Inflammatory macrophage treated with lipopolysaccharide for 4 hours (primary cell): ENCODE measurements around the gene L1CAM.

Source experiments
- DNase-seq: peaks from one replicate; pipeline ENCODE4 v3.0.0-alpha.2; 2020

Gene L1CAM

DNA sequence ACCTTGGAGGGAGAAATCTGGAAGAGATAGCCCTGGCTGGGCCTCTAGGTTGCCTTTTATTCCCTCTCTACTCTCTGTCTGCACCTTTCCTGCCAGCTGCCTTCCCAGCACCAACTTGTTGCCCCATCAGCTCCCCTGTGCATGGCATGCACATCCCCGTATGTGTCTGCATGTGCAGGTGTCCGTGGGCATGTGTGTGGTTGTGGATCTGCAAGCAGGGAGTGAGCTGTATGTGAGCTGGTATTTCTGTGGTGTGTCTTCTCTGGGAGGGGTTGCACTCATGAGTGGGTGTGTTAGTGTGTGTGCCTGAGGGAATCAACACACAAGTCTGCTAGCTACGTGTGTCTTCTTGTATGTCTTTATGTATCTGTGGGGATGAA is 9.9 kb downstream of the L1CAM start:
- no peak for DNase-seq

DNA sequence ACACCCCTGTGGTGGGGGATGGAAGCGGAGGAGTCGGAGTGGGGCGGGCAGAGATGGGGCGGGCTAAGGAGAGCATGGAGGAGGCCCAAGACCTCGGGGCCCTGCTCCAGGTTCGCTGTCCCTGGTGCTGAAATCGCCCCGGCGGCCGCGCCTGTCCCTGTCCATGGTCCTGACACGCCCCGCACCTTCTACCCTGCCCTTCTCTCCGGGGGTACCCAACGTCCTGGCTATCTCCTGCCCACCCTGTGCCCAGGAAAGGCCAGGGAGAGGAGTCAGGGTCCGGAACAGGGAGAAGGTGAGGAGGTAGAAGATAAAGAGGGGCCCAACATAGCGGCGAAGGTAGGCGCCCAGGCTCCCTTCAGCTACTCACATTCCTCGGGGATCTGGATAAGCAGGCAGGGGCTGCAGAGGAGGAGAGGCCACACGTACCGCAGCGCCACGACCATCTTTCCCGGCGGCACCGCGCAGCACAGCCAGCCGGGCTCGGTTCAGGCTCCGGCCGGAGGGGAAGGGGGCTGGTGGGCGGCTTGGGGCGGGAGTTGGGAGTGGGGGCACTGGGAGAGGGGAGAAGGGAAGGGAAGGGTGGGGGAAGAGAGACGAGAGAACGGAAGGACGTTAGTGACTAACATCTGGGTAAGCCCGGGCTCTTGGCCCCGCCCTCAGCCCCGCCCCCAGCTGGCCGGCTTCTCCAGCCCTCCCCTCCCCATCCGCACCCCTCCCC is 10.4 kb downstream of the L1CAM start:
- DNase-seq = no peak

GRCh38 chrX:153874366-153875125 is 11.4 kb downstream of the L1CAM start:
- DNase-seq = no peak

DNA sequence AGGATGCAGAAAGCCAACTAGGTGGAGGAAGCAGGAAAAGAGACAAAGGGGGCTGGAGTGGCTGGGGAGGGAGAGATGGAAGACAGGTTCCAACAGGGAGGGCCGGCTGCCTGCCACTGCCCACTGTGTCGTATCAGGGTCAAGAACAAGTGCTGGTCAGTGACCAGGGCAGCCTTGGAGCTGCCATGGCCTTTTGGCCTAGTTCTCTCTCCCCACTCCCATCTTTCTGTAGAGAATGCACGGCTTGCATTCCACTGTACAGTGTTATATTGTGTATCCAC is 11.9 kb downstream of the L1CAM start:
- DNase-seq = no peak

- no peak for DNase-seq
Observed at GRCh38 chrX:153873282-153874084, 12.5 kb downstream of the L1CAM start.

DNA sequence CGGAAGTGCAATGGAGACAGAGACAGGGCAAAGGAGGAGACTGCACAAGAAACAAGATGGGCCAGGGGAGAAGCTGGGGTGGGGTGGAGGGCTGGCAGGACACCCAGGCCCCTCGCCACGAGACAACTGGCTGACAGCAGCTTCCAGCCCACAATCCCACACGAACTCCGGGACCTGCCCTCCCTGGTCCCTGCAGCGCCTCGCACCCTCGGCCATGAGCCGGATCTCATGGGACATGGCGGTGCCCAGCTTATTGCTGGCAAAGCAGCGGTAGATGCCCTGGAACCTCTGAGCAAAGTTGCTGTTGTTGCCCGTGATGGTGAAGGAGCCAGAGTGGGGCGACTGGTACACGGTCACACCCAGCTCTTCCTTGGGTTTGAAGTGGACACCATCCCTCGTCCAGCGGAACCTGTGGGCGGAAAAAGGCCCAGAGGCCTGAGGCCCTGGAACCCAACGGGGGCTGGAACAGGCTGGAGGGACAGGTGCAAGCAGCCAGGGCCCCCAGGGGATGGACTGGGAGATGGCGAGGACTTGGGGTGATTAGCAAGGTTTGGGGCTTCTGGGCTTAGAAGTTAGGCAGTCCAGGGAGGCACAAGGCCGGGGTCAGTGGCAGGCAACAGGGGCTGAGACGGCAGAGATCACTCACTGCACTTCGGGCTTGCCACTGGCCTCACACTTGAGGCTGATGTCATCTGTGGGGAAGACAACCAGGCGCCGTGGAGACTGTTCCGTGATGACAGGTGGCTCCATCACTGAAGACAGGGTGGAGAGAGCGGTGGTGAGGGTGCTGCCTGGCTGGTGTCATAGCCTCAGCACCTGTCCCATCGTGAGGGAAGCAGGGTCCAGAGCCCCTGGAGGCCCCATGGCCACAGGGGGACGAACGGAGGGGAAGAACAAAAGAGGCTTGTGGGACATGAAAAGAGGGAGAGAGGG is 13.8 kb downstream of the L1CAM start:
- no peak for DNase-seq

GRCh38 chrX:153871451-153871850 is 14.5 kb downstream of the L1CAM start:
- no peak for DNase-seq

DNA sequence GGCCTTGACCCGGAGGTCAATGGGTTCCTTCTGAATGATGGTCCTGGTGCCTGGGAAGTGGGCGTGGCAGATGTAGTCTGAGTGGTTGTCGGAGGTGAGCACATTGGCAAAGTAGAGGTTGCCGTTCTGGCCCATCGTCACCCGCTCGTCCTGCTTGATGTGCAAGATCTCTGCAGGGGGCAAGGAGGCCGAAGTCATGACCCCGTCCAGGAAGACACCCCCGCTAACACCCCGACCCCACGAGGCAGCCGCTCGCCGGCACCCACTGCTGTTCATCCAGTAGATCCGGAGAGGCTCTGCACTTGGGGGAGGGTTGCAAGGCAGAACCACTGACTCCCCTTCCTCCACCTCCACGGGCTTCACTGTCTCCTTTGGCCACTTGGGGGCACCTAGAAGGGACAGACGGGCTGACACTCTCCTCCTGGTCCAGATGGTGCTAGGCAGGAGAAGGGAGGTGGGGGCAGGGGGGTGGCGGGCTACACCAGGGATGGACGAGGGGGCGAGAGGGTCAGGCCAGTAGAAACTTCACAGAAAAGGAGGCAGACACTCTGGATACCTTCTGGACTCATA is 15.1 kb downstream of the L1CAM start:
- DNase-seq = no peak

DNA sequence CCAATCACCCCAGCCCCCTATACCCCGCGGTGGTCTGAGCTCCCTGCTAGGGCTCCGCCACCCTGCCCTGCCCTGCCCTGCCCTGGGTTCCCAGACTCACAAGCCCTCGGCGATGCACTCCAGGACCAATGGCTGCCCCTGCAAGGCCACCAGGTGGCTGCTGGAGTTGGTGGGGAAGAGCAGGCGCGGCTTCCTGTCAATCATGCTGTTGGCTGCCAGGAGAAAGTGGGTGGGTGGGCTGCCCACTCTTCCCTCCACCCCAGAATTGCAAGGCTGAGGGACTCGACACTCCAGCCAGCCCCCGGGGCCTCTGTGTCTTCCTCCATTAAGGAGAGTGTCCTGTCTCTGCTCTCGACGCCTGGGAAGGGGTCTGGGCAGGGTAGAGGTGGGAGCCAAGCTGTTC is 15.7 kb downstream of the L1CAM start:
- DNase-seq = no peak

DNA sequence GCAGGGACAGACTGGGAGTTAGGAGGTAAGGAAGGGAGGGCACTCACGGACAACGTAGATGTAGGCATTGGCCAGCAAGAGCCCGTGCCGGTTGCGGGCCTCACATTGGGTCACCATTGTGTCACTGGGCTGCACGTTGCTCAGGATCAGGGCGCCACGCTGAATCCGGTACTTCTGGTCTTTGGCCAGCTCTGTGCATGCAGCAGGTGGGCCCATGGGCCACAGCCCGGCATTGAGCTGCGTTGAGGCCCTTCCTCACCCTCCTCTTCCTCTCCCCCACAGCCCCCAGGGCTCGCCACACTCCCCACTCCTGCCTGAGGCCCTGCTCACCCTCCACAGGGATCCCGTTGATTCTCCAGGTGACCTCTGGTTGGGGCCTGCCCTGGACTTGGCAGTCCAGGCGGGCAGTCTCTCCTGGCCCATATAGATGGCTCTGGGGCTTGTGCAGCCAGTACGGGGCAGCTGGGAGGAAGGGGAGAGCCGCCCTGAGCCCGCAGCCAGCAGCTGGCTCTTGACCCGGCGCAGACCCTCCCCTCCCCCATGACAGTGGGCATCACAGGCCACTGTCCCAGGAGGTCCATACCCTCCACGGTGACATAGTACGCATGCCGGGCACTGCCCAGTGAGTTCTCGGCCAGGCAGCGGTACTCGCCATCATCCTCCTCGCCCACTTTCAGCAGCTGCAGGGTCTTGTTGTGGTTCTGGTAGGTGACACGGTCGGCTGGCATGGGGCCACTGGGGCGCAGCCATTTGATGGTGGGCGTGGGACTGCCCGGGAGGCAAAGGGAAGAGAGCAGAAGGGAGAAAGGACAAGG is 16.3 kb downstream of the L1CAM start:
- DNase-seq = no peak

DNA sequence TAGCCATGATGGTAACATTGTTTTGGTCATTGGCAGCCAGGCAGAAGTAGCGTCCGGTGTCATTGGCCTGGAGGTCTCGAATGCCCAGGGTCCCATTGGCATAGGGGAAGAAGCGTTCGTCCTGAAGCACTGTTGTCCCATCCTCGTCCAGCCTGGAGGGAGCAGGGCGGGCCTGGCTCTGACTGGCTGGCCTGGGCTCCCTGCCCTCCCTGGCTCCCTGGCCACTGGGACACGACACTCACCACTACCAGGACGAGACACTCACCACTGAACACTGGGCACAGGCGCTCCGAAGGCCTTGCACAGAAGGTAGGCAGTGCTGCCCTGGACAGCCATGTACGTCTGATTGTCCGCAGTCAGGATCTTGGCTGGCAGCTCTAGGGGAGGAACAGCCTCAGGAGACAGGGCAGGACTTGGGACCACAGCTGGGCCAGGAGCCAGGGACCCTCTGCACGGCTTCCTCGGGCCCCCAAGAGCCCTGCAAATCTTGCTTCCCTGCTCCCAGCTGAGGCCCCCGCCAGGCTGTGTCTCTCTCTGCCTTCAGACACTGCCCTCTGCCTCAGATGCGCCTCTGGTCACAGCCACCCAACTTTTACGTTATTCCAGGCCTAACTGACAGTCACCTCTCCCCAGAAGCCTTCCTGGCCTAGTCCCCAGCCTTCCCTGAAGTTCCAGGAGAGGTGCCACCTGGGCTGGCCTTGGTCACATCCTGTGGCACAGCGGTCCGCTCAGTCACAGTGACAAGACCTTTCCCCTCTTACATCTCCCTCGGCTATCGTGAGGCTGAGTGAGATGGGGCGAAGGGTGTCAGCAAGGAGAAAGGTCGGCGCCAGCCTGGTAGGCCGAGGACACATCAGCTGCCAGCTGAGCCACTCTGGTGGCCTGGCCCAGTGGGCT is 17.1 kb downstream of the L1CAM start:
- no peak for DNase-seq

GRCh38 chrX:153867671-153868070 is 18.3 kb downstream of the L1CAM start:
- DNase-seq = no peak

GRCh38 chrX:153867139-153867538 is 18.8 kb downstream of the L1CAM start:
- DNase-seq = no peak

DNA sequence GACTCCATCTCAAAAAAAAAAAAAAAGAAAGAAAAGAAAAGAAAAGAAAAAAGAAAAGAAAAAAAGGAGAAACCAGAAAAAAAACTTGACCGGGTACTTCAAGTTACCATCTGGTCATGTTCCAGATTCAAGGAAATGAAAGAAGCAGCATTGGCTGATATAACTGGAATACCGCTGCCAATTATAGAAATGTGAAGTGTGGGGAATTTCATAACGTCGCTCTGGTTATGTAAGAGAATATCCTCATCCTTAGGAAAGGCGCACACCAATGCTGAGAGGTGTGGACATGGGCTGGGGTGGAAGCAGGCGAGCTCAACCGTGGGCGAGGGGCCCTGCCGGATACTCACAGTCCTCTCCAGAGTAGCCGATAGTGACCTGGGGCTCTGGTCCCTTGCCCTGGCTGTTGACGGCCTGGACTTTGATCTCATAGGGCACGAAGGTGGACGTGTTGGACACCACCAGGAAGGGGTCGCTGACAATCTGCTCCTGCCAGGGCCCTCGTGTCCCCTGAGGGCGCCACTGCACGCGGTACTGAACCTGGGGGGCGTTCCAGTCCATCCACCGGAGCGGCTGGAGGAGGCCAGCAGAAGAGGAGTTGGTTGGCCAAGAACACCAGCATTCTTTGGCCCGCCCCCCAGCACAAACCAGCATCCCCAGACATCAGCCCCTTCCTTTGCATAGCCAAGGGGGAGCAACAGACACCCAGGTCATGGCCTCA is 19.5 kb downstream of the L1CAM start:
- no peak for DNase-seq

DNA sequence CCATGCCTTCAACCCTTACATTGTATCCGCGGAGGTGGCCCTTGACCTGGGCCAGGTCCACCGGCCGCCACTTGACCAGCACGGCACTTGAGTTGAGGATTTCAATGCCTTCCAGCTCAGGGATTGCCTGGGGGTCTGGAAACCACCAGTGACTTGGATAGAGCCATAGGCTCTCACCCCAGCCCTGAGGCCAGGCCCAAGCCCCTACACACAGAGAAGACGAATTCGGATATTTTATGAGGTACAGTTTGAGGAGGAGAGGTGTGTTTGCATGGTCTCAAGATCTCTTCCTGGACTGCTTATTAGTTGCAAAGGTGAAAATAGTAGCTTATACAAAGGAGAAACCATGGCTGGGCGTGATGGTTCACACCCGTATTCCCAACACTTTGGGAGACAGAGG is 20.3 kb downstream of the L1CAM start:
- DNase-seq = no peak

GRCh38 chrX:153865321-153865580 is 20.7 kb downstream of the L1CAM start:
- no peak for DNase-seq

- DNase-seq = no peak
Observed at GRCh38 chrX:153864561-153865320, 21.2 kb downstream of the L1CAM start.

- no peak for DNase-seq
Observed at GRCh38 chrX:153864101-153864500, 21.9 kb downstream of the L1CAM start.

DNA sequence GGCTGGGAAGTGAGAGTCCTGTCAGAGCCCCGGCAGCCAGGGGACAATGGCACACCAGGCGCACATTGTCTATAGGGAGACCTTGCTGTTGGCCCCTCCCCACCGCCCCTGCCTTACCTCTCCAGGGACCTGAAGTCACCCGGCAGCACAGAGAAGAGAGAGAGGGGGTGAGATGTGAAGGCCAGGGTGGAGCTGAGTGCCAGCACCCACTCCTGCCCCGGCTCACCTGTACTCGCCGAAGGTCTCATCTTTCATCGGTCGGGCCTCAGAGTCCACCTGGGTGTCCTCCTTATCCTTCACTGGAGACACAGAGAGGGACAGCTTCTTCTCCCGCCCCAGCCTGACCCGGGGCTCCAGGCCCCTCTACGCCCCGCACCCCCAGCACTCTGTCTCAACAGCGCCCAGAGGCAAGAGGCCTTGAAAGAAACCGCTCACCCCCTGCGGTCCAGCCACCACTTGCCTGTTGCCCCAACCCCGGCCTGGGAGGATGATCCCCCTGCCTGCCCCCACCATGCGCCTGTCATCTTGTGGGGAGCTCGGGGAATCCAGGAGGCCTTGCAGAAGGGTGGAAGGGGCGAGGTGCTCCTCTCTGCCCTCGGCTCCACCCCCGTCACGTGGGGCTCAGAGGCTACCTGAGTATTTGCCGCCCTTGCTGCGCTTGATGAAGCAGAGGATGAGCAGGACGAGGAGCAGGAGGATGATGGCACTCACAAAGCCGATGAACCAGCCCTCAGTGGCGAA is 22.6 kb downstream of the L1CAM start:
- no peak for DNase-seq
